ENCODE measurements around the gene ADGRV1.
"Not testable (repeated sequence)": the region's sequence is repeated elsewhere in the genome, so short reads cannot be mapped to it uniquely, and the experiment has no call there.

Gene ADGRV1

GRCh38 chr5:90551376-90551775 is 7.2 kb upstream of the ADGRV1 start:
- no peak for DNase-seq (ENCODE audit: low read depth in 3 of 3)

- no peak for DNase-seq (ENCODE audit: low read depth in 3 of 3)
These were observed 4.9 kb upstream of the ADGRV1 start for GRCh38 chr5:90553711-90554110.

DNA sequence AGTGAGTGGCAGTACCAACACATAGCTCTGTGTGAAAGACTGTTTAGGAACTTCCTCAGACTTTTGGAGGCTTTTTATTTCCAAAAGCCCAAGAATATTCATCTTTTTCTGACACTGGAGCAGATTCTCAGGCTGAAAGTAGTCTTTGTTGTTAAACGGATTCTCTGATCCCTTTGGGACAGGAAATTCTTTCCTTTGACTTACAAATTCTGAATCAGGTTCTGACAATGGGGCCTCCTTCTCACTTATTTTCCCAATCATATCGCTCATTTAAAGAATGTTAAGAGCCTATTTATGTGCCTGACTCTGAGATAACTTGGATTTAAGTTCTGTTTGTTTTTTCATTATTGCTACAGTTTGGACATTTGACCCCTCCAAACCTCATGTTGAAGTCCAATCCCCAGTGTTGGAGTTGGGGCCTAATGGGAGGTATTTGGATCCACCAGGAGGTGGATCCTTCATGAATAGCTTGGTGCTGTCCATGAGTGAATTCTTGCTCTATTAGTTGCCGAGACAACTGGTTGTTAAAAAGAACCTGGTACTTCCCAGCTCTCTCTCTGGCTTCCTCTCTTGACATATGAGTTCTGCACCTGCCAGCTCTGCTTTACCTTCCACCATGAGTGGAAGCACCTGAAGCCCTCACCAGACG is 4.1 kb upstream of the ADGRV1 start:
- DNase-seq (ENCODE audit: low read depth in 3 of 3): no peak

DNA sequence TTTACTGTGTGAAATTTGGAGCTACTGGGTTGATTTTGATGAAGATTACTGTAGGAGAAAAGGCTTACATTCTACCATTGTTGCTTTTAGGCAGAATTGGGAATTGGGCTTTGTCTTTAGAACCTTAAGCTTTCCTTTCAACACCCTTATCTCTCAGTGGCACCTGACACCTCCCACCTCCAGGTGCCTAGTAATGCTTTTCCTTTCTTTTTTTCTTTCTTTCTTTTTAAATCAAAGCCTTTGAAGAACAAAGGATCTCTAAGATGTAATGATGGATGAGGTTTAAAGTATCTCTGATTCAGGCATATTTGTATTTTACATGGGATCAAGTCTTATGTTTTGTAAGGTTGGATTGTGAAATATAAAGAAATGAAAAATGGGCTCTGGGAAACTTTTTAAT is 2.9 kb upstream of the ADGRV1 start:
- no peak for DNase-seq (ENCODE audit: low read depth in 3 of 3)

GRCh38 chr5:90557391-90557790 is 1.2 kb upstream of the ADGRV1 start:
- DNase-seq (ENCODE audit: low read depth in 3 of 3): no peak

GRCh38 chr5:90557871-90558270 is 726 bp upstream of the ADGRV1 start:
- no peak for DNase-seq (ENCODE audit: low read depth in 3 of 3)

GRCh38 chr5:90560771-90561170 is 2.2 kb downstream of the ADGRV1 start:
- no peak for DNase-seq (ENCODE audit: low read depth in 3 of 3)

GRCh38 chr5:90561766-90562165 is 3.2 kb downstream of the ADGRV1 start:
- DNase-seq (ENCODE audit: low read depth in 3 of 3): no peak

GRCh38 chr5:90562341-90562740 is 3.7 kb downstream of the ADGRV1 start:
- no peak for DNase-seq (ENCODE audit: low read depth in 3 of 3)

GRCh38 chr5:90563108-90563507 is 4.5 kb downstream of the ADGRV1 start:
- DNase-seq (ENCODE audit: low read depth in 3 of 3): no peak

DNA sequence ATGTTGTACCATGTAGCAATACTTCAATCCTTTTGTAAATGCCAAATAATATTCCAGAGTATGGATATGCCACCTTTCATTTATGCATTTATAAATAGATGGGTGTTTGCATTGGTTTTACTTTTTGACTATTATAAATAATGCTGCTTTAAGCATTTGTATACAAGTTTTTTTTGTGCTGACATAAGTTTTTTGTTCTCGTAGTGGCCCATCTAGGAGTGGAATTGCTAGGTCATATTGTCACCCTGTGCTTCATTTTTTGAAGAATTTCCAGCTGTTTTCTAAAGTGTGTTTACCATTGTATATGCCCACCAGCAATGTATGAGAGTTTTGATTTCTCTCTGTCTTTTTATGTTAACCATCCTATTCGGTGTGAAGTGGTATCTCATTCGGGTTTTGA is 6.9 kb downstream of the ADGRV1 start:
- DNase-seq (ENCODE audit: low read depth in 3 of 3): no peak

DNA sequence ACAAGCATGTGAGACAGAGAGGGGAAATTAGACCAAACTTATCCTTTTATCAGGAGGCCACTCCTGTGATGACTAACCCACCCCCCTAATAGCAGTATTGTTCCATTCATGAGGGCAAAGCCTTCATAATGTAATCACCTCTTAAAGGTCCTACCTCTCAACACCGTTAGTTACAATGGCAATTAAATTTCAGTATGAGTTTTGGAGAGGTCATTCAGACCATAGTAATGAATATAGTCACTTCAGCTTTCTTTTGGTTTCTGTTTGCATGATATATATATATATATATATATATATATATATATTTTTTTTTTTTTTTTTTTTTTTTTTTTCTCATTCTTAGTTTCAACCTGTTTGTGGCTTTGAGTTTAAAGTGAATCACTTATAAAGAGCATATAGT is 10.5 kb downstream of the ADGRV1 start:
- DNase-seq (ENCODE audit: low read depth in 3 of 3): no peak

DNA sequence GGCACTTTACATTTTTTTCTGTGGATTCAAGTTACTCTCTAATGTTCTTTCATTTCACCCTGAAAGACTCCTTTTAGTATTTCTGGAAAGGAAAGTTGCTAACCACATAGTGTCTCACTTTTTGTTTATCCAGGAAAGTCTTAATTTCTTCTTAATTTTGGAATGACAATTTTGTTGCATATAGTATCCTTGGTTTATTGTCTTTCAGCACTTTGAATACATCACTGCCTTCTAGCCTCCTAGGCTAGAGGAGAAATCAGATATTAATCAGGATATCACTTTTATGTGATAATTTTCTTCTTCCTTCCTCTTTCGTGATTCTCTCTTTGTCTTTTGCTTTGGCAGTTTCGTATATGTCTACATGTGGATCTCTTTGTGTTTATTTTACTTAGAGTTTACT is 11.4 kb downstream of the ADGRV1 start:
- no peak for DNase-seq (ENCODE audit: low read depth in 3 of 3)

- no peak for DNase-seq (ENCODE audit: low read depth in 3 of 3)
These were observed 12.7 kb downstream of the ADGRV1 start for GRCh38 chr5:90571147-90571773.

GRCh38 chr5:90575712-90576111 is 17.1 kb downstream of the ADGRV1 start:
- DNase-seq (ENCODE audit: low read depth in 3 of 3): no peak

- DNase-seq (ENCODE audit: low read depth in 3 of 3): not testable (repeated sequence)
These were observed 18.0 kb downstream of the ADGRV1 start for GRCh38 chr5:90576566-90576965.

DNA sequence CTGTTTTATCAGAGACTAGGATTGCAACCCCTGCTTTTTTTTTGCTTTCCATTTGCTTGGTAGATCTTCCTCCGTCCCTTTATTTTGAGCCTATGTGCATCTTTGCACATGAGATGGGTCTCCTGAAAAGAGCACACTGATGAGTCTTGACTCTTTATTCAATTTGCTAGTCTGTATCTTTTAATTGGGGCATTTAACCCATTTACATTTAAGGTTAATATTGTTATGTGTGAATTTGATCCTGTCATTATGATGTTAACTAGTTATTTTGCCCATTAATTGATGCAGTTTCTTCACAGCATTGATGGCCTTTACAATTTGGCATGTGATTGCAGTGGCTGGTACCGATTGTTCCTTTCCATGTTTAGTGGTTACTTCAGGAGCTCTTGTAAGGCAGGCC is 21.3 kb downstream of the ADGRV1 start:
- DNase-seq (ENCODE audit: low read depth in 3 of 3): not testable (repeated sequence)

DNA sequence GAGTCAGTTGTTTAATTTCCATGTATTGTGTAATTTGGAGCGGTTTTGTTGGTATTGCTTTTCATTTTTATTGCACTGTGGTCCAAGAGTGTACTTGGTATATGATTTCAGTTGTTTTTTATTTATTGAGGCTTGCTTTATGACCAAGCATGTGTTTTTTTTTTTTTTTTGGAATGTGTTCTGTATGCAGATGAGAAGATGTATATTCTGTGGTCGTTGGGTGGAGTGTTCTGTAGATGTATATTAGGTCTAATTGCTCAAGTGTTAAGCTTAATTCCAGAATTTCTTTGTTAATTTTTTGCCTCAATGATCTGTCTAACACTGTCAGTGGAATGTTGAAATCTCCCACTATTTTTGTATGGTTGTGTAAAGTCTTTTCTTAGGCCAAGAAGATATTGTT is 23.4 kb downstream of the ADGRV1 start:
- DNase-seq (ENCODE audit: low read depth in 3 of 3): no peak

- DNase-seq (ENCODE audit: low read depth in 3 of 3): no peak
These were observed 26.9 kb downstream of the ADGRV1 start for GRCh38 chr5:90585337-90585986.

GRCh38 chr5:90586469-90586868 is 27.9 kb downstream of the ADGRV1 start:
- DNase-seq (ENCODE audit: low read depth in 3 of 3): no peak

- DNase-seq (ENCODE audit: low read depth in 3 of 3): no peak
These were observed 31.6 kb downstream of the ADGRV1 start for GRCh38 chr5:90590170-90590569.

DNA sequence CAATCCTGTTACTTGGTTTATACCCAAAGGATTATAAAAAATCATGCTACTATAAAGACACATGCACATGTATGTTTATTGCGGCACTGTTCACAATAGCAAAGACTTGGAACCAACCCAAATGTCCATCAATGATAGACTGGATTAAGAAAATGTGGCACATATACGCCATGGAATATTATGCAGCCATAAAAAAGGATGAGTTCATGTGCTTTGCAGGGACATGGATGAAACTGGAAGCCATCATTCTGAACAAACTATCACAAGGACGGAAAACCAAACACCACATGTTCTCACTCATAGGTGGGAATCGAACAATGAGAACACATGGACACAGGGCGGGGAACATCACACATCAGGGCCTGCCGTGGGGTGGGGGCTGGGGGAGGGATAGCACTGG is 34.5 kb downstream of the ADGRV1 start:
- not testable (repeated sequence) for DNase-seq (ENCODE audit: low read depth in 3 of 3)

- not testable (repeated sequence) for DNase-seq (ENCODE audit: low read depth in 3 of 3)
These were observed 37.2 kb downstream of the ADGRV1 start for GRCh38 chr5:90595766-90596165.
